Epithelial cell of esophagus (primary cell): ENCODE results near the gene BRICD5.

Experiments
- DNase-seq: peaks from one replicate; pipeline ENCODE4 v3.0.0; 2010; ENCODE audit warnings: low read depth
- H3K4me3 ChIP-seq: 2 replicates; pipeline ENCODE4 v1.5.1; 2011; ENCODE audit warnings: mild to moderate bottlenecking, low read length, control low read depth
- CTCF ChIP-seq: IDR thresholded peaks from 2 replicates; pipeline ENCODE4 v1.5.1; 2011; ENCODE audit warnings: low read depth, mild to moderate bottlenecking, low read length, control low read depth, inconsistent platforms; ENCODE audit not compliant: insufficient read depth; ENCODE audit errors: missing control alignments

BRICD5 gene

GRCh38 chr16:2190659-2191445 lies 19.8 kb downstream of the BRICD5 start:
- no peak for TF ChIP-seq CTCF
- DNase-seq: no peak
- no peak overlapping the region for H3K4me3 ChIP-seq

- no peak overlapping the region for H3K4me3 ChIP-seq
- TF ChIP-seq CTCF: no peak
- DNase-seq: no peak
Observed at GRCh38 chr16:2190002-2190658, 20.5 kb downstream of the BRICD5 start.

DNA sequence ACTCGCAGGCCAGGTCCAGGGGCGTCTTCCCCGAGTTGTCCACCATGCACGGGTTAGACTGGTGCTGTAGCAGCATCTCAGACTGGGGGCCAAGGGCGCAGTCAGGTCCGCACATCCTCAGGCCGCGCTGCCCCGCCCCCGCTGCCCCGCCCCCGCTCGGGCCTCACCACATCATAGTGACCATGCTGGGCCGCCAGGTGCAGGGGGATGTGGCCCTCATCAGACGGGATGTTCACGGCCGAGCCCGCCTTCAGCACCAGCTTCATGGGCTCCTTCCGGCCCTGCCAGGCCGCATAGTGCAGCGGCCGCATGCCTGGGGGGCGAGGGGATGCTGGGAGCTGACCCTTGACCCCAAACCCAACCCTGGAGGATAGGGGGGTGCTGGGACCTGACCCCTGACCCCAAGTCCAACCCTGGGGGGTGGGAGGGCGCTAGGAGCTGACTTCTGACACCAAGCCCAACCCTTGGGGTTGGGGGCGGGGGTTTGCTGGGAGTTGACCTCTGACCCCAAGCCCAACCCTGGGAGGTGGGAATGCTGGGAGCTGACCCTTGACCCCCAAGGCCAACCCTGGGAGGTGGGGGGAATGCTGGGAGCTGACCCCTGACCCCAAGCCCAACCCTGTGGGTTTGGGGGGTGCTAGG lies 21.3 kb downstream of the BRICD5 start:
- no peak for TF ChIP-seq CTCF
- DNase-seq: no peak
- no peak overlapping the region for H3K4me3 ChIP-seq

DNA sequence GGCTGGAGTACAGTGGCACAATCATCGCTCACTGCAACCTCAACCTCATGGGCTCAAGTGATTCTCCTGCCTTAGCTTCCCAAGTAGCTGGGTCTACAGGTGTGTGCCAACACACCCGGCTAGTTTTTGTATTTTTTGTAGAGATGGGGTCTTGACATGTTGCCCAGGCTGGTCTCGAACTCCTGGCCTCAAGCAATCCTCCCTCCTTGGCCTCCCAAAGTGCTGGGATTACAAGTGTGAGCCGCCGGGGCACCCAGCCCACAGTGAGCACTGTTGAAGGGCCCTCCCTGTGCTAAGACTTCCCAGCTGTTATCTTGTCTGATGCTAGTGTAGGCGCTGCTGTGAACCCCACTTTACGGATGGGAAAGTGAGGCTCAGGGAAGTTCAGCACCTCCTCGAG lies 22.3 kb downstream of the BRICD5 start:
- no peak overlapping the region for H3K4me3 ChIP-seq
- no peak for TF ChIP-seq CTCF
- DNase-seq: no peak

DNA sequence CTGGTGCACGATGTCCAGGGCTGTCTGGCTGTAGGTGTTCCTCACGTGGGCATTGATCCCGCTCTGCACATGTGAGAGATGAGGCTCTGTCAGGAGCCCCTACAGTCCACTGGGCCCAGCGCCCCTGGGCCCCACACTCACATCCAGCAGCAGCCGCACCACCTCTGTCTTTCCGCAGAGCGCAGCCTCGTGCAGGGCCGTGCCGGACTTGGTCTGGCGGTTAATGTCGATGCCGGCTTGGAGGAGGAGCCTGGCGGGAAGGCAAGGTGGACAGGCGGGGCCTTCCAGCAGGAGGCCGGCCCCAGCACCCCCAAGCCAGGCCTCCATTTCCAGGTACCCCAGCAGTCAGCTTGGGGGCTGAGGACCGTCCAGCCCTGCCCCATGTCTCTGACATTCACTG lies 23.5 kb downstream of the BRICD5 start:
- DNase-seq: no peak
- no peak for TF ChIP-seq CTCF
- H3K4me3 ChIP-seq: no peak overlapping the region

GRCh38 chr16:2186505-2186904 lies 24.2 kb downstream of the BRICD5 start:
- DNase-seq: no peak
- H3K4me3 ChIP-seq: no peak overlapping the region
- no peak for TF ChIP-seq CTCF
